Heart right ventricle (tissue), 16 donors: ENCODE data around the gene SPHK2. TPM values are rescaled to one million over a fixed set of nuclear protein-coding genes. Genes with fewer than 3 reads are reported as not detected.

ENCODE experiments used
- ATAC-seq, 8 donors: fragments of 200-7000 bp; cut with Tn5 transposase; one replicate each; pipeline ENCODE4 v1.9.1; 2020; ENCODE audit warnings: mild to moderate bottlenecking in 8 of 8, moderate library complexity in 8 of 8, moderate number of reproducible peaks in 1 of 8
- DNase-seq, 2 donors: peaks; one replicate each; pipeline ENCODE4 v3.0.0-alpha.2; 2020
- H3K27ac ChIP-seq, 10 donors: fragments of 200-600 bp; sonication (generic) in 2 of 10; one replicate each; pipeline versions ENCODE4 v1.5.0 to v1.8.0; 2020 to 2022; ENCODE audit warnings: mild to moderate bottlenecking in 3 of 10
- H3K27me3 ChIP-seq, 7 donors: fragments of 200-600 bp; one replicate each; pipeline ENCODE4 v1.8.0; 2021 to 2022; ENCODE audit warnings: mild to moderate bottlenecking in 2 of 7
- H3K36me3 ChIP-seq, 9 donors: fragments of 200-600 bp; sonication (generic) in 1 of 9; one replicate each; pipeline versions ENCODE4 v1.5.0 to v1.8.0; 2020 to 2022; ENCODE audit warnings: mild to moderate bottlenecking in 2 of 9
- H3K4me1 ChIP-seq, 9 donors: fragments of 200-600 bp; sonication (generic) in 1 of 9; one replicate each; pipeline versions ENCODE4 v1.5.0 to v1.8.0; 2020 to 2022; ENCODE audit warnings: mild to moderate bottlenecking in 4 of 9
- H3K4me3 ChIP-seq, 10 donors: fragments of 200-600 bp; sonication (generic) in 2 of 10; one replicate each; pipeline versions ENCODE4 v1.5.0 to v1.8.0; 2020 to 2022; ENCODE audit warnings: mild to moderate bottlenecking in 7 of 10, moderate library complexity in 2 of 10
- H3K9me3 ChIP-seq, 11 donors: fragments of 200-600 bp in 10 of 11; sonication (generic) in 2 of 11; one replicate each; pipeline versions ENCODE4 v1.5.0 to v1.8.0; 2013 to 2022; ENCODE audit warnings: mild to moderate bottlenecking in 2 of 11, control low read depth in 1 of 11, moderate library complexity in 1 of 11
- CTCF ChIP-seq, 9 donors: fragments of 200-600 bp; sonication (generic) in 2 of 9; IDR thresholded peaks; one replicate each; pipeline versions ENCODE4 v1.5.0 to v1.8.0; 2021 to 2022; ENCODE audit warnings: antibody characterized with exemption in 9 of 9, mild to moderate bottlenecking in 5 of 9, moderate library complexity in 1 of 9
- WGBS, 2 donors: extraction: QIAGEN DNeasy Blood & Tissue Kit; methylation state at CpG; one replicate each; pipeline ENCODE4 v1.1.7; 2013; ENCODE audit warnings: inconsistent platforms in 1 of 2; 5-methylcytosine and 5-hydroxymethylcytosine counted together
- intact Hi-C, 10 donors: fragments of 100-400 bp; cut with DNase I; formaldehyde crosslinking; loops; one replicate each; pipeline versions ENCODE4 v1.11.1 to v1.14.2; 2022
- polyA plus RNA-seq, 2 donors: library from polyadenylated mRNA; stranded (reverse); fragments of 200-250 nt; gene quantifications; one replicate each; pipeline ENCODE4 v1.2.3, GENCODE V29; 2013
- total RNA-seq, 10 donors: library from RNA; stranded (reverse); fragmentation: NEBNext Ultra II Directional in 3 of 10; extraction: Animal tissue kit (Norgen Biotek cat#: 25700) in 3 of 10; gene quantifications; one replicate each; pipeline versions ENCODE4 v1.2.1 to v1.2.4, GENCODE V29; 2021 to 2023
- donor health status: Arrhythmogenic right ventricular cardiomyopathy.
- donor health status: ischemic (EF 13 %, LVEDD 7.1; RV severe dilation, severe dysfunction).
- donor health status: healthy with polysubstance abuse.
- donor health status: DM: no; HTN: yes; CAD: no.
- donor health status: DM: no; HTN: no; CAD: no.
- donor health status: ischemic (EF 25% LVEDD 6.9; RV normal size, moderate dysfunction).
- donor health status: ischemic (EF 25% LVEDD 5.7; RV mildly dilated, moderate dysfunction).
- donor health status: healthy.
- donor health status: DM: yes; HTN: yes; CAD: no.
- donor health status: Ischemic cardiomyopathy.
- donor health status: ischemic (EF 35%, LVEDD 5.7; RV mildly dilated, moderate dysfunction).
- donor health status: nonischemic (EF 11% LVEDD 7.7; RV severe dilation, severe dysfunction).
- donor health status: DM: yes; HTN: yes; CAD: no.
- donor health status: PGD.
- donor health status: ischemic (EF 29% LVEDD 5.4; RV normal size, mild dysfunction).
- donor health status: nonischemic (EF 23%, LVEDD 6.1; RV moderate dilation, normal function).

Gene SPHK2
- total and polyA plus RNA-seq, 12 donors = 5.7 to 15.9 (median 8.2) TPM

GRCh38 chr19:48624791-48625723 lies 5.8 kb downstream of the SPHK2 start:
- intact Hi-C loops = no loop called here
- H3K4me3 ChIP-seq = peak overlapping the region in 9 of 10 donors; percentile 36 to 58 (median 49)
- H3K27me3 ChIP-seq = no peaks in the 10 kb centered on the region
- peaks cover 6 to 43% (median 18%) of the 10 kb centered on the region in 9 donors for H3K4me1 ChIP-seq
- 51 to 55% methylated on average over 23 to 24 of the region's 24 CpGs for WGBS, 2 donors
- no peak for TF ChIP-seq CTCF (IDR thresholded peaks at IDR 0.05)
- peak in 1 of 8 donors; percentile 4 for ATAC-seq
- peak overlapping the region in 5 of 10 donors; percentile 43 to 77 (median 68) for H3K27ac ChIP-seq
- H3K9me3 ChIP-seq = no peaks in the 10 kb centered on the region
- peaks cover 0 to 47% (median 3%) of the 10 kb centered on the region in 9 donors for H3K36me3 ChIP-seq
- no peak for DNase-seq

GRCh38 chr19:48625891-48626327 lies 6.6 kb downstream of the SPHK2 start:
- DNase-seq = no peak
- 92 to 94% methylated on average over 30 of the region's 30 CpGs for WGBS, 2 donors
- Histone ChIP-seq H3K4me1 (peaks cover 6 to 45% (median 26%) of the 10 kb centered on the region in 9 donors), H3K9me3 (no peaks in the 10 kb centered on the region), H3K27ac (no peak overlapping the region), H3K4me3 (no peak overlapping the region), H3K36me3 (peaks cover 0 to 52% (median 3%) of the 10 kb centered on the region in 9 donors), H3K27me3 (no peaks in the 10 kb centered on the region)
- intact Hi-C loops = no loop called here
- ATAC-seq = no peak
- no peak for TF ChIP-seq CTCF (IDR thresholded peaks at IDR 0.05)

- no peak for TF ChIP-seq CTCF (IDR thresholded peaks at IDR 0.05)
- intact Hi-C loops = no loop called here
- 73 to 81% methylated on average over 6 of the region's 6 CpGs for WGBS, 2 donors
- ATAC-seq = no peak
- Histone ChIP-seq H3K9me3 (no peaks in the 10 kb centered on the region), H3K4me3 (no peak overlapping the region), H3K4me1 (peaks cover 6 to 56% (median 40%) of the 10 kb centered on the region in 9 donors), H3K27me3 (no peaks in the 10 kb centered on the region), H3K27ac (no peak overlapping the region), H3K36me3 (peaks cover 0 to 59% (median 3%) of the 10 kb centered on the region in 9 donors)
- DNase-seq = no peak
Observed at GRCh38 chr19:48627201-48627864, 8.0 kb downstream of the SPHK2 start.

- WGBS, 2 donors = 86 to 91% methylated on average over 17 of the region's 17 CpGs
- no peaks in the 10 kb centered on the region for H3K27me3 ChIP-seq
- no peak overlapping the region for H3K27ac ChIP-seq
- DNase-seq = no peak
- peaks cover 6 to 60% (median 43%) of the 10 kb centered on the region in 9 donors for H3K4me1 ChIP-seq
- H3K4me3 ChIP-seq = no peak overlapping the region
- H3K36me3 ChIP-seq = peaks cover 0 to 64% (median 3%) of the 10 kb centered on the region in 9 donors
- H3K9me3 ChIP-seq = no peaks in the 10 kb centered on the region
- no peak for ATAC-seq
- intact Hi-C loops = no loop called here
- no peak for TF ChIP-seq CTCF (IDR thresholded peaks at IDR 0.05)
Observed at GRCh38 chr19:48627865-48628314, 8.6 kb downstream of the SPHK2 start.
